HTERT RPE-1 (cell line): Measurements from ENCODE around the gene POLE2.
"Not testable (repeated sequence)": the region's sequence is repeated elsewhere in the genome, so short reads cannot be mapped to it uniquely, and the experiment has no call there.

Source experiments
- in situ Hi-C: fragments of 300-500 bp; cut with MboI; formaldehyde crosslinking; loops from 4 replicates; pipeline ENCODE4 v1.14.3; 2020; ENCODE audit warnings: low sequenced_read_pairs

POLE2 gene

DNA sequence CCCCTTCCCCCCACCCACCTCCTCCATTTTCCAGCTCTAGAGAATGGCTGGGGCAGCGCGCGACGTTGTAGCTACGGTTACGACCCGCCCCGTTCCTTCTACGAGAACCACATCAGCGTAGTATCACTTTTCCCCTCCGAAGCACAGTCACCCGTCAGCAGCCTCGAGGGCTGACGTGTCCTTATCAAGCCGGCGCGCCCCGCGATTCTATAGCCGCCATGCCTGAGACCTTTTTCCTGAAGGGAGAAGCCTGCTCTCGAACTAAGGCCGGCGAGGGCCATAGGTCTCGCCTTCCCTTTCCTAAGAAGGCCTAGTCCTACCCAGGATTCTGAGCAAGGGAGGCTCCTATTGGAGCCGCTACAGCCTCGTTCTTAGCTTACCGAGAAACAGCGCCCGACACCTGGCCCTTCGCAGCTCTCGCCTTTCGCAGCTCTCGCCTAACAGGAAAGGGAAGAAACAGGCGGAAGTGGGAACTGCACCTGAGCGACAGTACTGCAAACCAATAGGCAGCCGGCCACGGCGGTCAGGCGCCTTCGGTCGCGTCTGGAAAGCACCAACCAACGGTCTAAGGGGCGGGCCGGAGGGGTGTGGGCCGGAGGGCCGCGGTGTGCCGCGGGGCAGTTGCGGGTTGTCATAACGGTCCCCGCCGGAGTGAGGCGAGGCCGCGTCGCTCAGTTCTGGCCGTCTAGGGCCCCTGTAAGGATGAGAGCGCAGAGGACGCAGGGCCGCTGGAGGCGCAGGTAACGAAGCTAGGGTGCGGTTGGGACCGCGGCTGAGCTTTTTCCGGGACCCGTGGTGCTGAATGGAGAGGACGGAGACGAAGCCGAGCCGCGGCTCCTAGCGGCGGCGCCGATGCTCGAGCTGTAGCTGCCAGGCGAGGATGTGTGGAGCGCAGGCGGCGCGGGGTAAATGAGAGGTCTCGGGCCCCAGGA, 67.6 kb downstream of the POLE2 start, which contains the start of the genes MGAT2 and RPL36AL:
MGAT2 (plus strand) TSS at position 618 of the 932 bp plus-strand sequence. CDS start 470 bp downstream, outside the sequence.
RPL36AL (minus strand) TSS at position 445 of the 932 bp plus-strand sequence. CDS start 1,522 bp downstream, outside the sequence.
- in situ Hi-C loops: no loop called here

DNA sequence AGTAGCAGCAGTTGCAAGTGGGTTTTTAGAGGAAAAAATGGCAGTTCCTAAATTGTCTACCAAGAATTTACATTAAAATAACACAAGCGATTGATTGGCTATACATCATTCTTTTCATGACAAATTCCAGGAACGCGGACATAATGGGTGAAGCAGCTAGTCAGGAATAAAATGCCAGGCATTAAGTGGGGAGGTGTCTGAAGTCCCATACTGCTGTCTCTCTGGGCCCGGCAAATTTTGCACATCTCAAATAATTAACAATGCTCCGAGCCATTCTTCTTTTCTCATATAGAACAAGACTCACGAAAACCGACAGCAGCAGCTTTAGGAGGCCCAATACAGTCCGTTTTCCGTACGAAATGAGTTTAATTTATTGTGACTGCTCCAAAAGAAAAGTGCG, 68.3 kb downstream of the POLE2 start:
- in situ Hi-C loops: no loop called here

DNA sequence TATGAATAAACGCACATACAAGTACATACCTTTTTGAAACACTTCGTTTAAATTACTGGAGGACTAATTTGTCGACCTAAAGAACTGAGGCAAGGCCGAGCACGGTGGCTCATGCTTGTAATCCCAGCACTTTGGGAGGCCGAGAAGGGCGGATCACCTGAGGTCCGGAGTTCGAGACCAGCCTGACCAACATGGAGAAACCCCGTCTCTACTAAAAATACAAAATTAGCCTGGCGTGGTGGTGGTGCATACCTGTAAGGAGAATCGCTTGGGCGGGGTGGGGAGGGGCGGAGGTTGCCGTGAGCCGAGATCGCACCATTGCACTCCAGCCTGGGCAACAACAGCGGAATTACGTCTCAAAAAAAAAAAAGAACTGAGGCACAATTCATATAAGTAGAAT, 68.7 kb downstream of the POLE2 start:
- in situ Hi-C loops: not testable (repeated sequence)

DNA sequence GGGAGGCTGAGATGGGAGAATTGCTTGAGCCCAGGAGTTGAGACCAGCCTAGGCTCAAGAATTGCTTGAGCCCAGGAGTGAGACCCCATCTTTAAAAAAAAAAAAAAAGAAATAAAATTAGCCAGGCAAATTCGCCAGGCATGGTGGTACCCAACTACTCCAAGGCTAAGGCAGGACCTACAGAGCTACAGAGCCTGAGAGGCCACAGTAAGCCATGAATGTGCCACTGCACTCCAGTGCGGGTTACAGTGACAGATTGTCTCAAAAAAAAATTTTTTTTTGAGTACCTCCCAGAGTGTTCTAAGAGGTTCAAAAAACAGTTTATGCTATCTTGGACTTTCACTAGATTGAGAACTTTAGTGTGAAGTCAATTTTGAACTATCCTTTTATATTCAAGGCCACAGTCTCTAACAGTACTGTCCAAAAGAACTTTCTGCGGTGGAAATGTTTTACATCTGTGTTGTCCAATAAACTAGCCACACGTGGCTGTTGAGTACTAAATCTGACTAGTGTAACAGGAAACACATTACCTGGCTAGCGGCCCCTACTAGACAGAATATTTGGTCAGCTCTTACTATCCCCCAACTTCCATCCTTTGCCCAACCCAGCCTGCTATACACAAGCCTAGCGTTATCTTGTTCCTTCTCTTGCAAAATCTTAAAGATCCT, 70.0 kb downstream of the POLE2 start:
- in situ Hi-C loops: no loop called here

DNA sequence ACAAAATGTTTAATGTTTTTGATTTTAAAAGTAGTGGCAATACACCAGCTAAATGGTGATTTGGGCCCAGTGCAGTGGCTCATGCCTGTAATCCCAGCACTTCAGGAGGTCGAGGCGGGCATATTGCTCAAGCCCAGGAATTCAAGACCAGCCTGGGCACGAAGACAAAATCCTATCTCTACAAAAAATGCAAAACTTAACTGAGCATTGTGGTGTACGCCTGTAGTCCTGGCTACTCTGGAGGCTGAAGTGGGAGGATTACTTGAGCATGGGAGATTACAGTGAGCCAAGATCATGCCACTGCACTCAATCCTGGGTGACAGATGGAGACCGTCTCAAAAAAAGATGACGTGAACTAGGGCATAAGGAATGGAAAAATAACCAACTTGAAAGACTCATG, 72.2 kb downstream of the POLE2 start:
- in situ Hi-C loops: no loop called here

DNA sequence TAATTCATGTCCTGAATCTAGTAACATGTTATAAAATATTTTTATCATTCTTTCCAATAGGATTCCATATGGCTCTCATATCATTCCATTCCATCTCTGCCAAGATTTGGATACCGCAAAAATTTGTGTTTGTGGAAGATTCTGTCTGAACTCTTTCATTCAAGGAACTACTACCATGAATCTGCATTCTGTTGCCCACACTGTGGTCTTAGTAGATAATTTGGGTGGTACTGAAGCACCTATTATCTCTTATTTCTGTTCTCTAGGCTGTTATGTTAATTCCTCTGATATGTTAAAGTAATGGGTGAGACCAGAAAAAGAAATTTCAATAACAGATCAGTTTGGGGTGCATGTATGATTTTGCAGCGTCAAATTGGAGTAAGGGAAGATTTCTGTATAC, 73.8 kb downstream of the POLE2 start:
- in situ Hi-C loops: no loop called here

DNA sequence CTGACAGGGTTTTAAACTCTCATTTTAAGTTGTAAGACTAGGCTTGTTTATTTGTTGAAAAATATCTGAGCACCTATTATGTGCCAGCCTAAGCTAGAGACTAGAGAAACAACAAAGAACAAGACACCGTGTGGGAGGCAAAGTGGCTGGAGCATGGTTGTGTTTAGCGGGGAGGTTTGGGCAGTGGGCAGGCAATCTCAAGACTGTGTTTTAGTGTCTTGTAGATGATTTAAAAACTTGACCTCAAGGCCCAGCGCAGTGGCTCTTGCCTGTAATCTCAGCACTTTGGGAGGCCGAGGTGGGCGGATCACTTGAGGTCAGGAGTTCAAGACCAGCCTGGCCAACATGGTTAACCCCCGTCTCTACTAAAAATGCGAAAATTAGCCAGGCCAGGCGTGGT, 75.3 kb downstream of the POLE2 start:
- in situ Hi-C loops: no loop called here

DNA sequence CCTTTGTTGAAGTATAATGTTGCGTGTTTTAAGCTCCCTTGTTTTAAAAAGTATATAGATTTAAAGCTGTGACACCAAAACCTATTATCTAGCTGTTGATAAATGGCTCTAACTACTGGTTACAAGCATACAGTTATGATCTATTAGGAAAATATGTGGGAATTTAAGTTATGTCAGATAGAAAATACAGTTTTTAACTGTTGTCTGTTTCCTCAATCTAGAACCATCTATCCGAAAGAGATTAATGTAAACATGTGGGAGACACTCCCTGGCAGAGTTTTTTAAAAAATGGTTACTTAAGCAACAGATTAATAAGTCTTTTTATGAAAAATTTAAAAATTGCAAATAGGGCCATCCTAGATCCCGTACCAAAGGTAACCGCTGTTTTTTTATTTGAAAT, 75.8 kb downstream of the POLE2 start:
- in situ Hi-C loops: no loop called here

DNA sequence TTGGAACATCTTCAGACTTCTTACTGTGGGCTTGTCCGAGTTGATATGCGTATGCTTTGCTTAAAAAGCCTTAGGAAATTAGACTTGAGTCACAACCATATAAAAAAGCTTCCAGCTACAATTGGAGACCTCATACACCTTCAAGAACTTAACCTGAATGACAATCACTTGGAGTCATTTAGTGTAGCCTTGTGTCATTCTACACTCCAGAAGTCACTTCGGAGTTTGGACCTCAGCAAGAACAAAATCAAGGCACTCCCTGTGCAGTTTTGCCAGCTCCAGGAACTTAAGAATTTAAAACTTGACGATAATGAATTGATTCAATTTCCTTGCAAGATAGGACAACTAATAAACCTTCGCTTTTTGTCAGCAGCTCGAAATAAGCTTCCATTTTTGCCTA, 80.4 kb downstream of the POLE2 start:
- in situ Hi-C loops: no loop called here

DNA sequence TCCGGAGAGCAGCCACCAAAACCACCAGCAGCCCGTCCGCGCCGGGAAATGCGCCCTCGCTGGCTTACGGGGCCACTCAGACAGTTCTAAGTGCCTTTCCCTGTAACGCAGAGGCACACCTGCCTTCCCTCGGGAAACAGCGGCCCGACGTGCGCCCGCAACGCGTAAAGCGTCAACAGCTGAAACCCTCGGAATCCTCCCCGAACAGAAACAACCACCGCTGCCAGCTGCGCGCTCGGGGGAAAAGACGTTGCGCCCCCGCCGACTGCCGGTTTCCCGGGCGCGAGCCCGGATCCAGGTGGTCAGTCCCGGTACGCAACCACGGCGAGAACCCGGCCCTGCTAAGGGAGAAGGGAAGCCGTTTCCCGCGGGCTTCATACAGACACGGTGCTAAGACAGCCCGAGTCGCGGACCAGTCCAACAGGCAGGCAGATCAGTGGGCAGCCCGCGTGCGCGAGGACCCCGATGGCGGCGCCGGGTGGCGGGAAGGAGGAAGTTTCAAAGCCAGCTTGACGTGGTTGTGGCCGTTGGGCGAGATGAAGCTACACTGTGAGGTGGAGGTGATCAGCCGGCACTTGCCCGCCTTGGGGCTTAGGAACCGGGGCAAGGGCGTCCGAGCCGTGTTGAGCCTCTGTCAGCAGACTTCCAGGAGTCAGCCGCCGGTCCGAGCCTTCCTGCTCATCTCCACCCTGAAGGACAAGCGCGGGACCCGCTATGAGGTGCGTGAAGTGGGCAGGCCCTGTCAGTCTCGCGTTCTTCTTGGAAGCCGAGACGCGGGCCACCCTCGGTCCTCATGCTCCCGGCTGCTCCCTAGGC, 89.3 kb downstream of the POLE2 start, which contains the start of gene LRR1:
LRR1 (plus strand) TSS at position 456 of the 816 bp plus-strand sequence; CDS start at position 537, 81 bp downstream.
- in situ Hi-C loops: no loop called here

DNA sequence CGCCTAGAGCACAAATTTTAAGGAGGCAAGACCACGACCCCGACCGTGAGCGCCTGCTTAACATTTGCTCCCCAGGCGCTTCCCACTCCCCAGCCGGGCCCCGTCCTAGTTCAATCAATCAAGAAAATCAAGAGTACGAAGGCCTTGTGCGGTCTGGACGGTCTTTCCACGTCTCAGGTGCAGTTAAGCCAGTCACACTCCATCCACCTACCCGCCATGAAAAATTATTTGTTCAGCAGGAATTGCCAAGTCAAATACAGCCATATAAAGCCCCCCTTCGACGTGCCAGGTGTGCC, 89.9 kb downstream of the POLE2 start:
- in situ Hi-C loops: no loop called here

DNA sequence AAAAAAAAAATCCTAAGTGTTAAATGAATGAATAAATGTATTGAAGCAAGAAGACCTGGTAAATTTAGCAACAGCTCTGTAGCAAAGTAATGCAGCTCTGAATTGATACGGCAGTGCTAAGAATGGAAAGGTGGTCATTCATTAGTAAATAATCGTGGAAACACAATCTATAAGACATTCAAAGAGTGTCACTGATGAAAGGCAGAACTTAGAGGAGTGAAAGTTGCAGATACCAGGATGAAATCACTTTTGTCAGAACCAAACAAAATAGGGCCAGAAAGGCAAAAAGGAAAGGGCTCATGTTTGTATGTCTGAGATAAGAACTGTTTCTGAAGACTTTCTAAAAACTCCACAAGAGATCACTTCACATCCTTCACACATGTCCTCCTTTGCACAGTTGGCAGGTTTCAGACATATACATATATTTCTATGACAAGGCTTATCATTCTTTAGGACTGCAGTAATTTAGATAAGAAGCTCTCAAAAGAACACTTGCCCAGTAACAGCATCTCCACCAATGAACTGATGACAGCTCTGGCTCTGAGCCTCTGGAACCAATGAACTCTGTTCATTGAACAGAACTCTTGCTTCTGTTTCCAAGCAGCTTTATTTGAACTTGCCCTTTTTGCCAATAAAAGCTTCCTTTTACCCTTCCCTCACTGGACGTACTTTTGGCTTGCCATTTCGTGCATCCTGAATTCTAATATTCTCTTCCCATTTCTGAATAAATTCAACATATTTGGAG, 93.5 kb downstream of the POLE2 start:
- in situ Hi-C loops: no loop called here
